ENCODE results near the gene RNF144A. TPM values are rescaled to one million over a fixed set of nuclear protein-coding genes. Genes with fewer than 3 reads are reported as not detected.

Gene RNF144A
- polyA plus RNA-seq, 1 experiment = 0.12 TPM

DNA sequence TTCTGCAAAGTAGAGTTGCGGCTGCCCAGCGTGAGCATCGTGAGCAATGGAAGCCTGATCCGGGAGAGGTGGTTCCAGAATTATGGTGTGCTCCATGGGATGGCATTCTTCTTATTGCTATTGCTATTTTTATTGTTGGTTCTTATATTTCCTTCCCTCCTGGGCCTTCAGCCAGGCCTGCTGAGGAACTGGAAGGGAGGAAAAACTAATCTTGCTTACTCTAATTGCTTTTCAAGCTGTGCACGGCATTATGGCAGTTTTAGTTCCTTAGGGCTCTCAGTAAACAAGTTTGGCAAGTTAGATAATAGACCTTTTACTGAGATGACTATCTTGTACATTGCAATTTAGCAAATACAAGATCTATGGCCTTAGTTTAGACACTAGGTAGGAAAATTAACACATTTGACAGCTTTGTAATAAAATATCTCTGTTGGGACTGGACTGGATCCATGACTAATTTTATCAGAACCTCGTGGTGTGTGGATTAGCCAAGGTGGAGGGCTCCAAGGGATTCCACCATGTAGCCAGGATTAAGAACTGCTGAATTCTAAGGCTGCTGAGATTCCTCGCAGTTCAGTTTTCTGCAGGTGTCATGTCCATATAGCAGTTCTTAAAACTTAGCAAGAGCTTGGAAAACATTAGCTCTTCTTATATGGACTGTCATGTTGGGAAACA, 33.6 kb upstream of the RNF144A start:
- no peak overlapping the region for H3K4me3 ChIP-seq (ENCODE audit: low read depth, low read length)
- TF ChIP-seq, protein P1, sequence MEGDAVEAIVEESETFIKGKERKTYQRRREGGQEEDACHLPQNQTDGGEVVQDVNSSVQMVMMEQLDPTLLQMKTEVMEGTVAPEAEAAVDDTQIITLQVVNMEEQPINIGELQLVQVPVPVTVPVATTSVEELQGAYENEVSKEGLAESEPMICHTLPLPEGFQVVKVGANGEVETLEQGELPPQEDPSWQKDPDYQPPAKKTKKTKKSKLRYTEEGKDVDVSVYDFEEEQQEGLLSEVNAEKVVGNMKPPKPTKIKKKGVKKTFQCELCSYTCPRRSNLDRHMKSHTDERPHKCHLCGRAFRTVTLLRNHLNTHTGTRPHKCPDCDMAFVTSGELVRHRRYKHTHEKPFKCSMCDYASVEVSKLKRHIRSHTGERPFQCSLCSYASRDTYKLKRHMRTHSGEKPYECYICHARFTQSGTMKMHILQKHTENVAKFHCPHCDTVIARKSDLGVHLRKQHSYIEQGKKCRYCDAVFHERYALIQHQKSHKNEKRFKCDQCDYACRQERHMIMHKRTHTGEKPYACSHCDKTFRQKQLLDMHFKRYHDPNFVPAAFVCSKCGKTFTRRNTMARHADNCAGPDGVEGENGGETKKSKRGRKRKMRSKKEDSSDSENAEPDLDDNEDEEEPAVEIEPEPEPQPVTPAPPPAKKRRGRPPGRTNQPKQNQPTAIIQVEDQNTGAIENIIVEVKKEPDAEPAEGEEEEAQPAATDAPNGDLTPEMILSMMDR (IDR thresholded peaks at IDR 0.05; ENCODE audit: insufficient read depth, low read depth, low read length) = no peak
- no peaks in the 10 kb centered on the region for H3K36me3 ChIP-seq (ENCODE audit: control insufficient read depth, insufficient read depth, low read length)
- ChIA-PET CTCF (no interaction called here), POLR2A (no interaction called here)
- no peaks in the 10 kb centered on the region for H3K27me3 ChIP-seq (ENCODE audit: control insufficient read depth, insufficient read depth, low read length)
- no peak for DNase-seq (ENCODE audit: low read depth)

DNA sequence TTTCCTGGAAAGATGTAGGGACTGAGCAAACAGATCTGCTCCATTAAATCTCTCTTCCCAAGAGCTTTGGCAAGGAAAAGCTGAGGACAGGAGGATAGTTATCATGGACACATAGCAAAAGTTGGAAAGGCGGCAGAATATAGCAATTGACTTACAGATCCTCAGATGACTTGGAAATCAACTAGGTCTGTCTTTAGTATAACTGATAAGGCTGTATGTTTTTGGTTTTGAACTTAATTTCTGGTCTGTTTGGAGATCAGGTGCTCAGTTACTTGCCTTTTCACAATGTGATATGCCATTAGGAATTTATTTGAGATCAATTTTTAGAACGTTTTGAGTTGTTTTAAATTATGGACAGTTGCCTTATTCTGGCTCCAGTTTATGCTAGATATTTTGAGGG, 31.7 kb upstream of the RNF144A start:
- H3K4me3 ChIP-seq (ENCODE audit: low read depth, low read length) = no peak overlapping the region
- ChIA-PET POLR2A (no interaction called here), CTCF (interaction anchor here (1.6 kb wide), 1 partner anchor 11 kb away, joined by 3 read pairs; no protein-coding TSS in a partner anchor)
- no peaks in the 10 kb centered on the region for H3K27me3 ChIP-seq (ENCODE audit: control insufficient read depth, insufficient read depth, low read length)
- H3K36me3 ChIP-seq (ENCODE audit: control insufficient read depth, insufficient read depth, low read length) = no peaks in the 10 kb centered on the region
- TF ChIP-seq, protein P1 (IDR thresholded peaks at IDR 0.05; ENCODE audit: insufficient read depth, low read depth, low read length) = no peak
- no peak for DNase-seq (ENCODE audit: low read depth)

DNA sequence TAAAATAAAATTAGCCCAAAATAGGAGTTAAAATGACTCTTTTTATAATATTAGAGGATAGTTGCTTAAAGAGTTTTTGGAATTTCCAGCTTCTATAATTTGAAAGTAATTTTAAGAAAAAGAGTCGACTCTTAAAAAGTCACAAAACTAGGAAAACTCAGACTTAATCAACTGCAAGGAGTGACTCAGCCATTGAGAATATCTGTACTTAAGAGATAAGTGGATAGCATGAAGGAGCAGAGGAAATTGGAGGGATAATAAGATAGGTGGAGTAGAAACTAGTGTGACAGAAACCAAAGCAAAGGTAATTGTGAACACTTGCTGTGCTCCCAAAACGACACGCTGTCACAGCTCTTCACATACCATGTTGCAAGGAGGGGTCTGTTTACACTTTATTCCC, 31.2 kb upstream of the RNF144A start:
- no peak for DNase-seq (ENCODE audit: low read depth)
- POLR2A ChIA-PET = no interaction called here
- no peak overlapping the region for H3K4me3 ChIP-seq (ENCODE audit: low read depth, low read length)
- H3K36me3 ChIP-seq (ENCODE audit: control insufficient read depth, insufficient read depth, low read length) = no peaks in the 10 kb centered on the region
- CTCF ChIA-PET = interaction anchor here (1.6 kb wide), 1 partner anchor 11 kb away, joined by 3 read pairs; no protein-coding TSS in a partner anchor
- TF ChIP-seq, protein P1 (IDR thresholded peaks at IDR 0.05; ENCODE audit: insufficient read depth, low read depth, low read length) = no peak
- no peaks in the 10 kb centered on the region for H3K27me3 ChIP-seq (ENCODE audit: control insufficient read depth, insufficient read depth, low read length)

DNA sequence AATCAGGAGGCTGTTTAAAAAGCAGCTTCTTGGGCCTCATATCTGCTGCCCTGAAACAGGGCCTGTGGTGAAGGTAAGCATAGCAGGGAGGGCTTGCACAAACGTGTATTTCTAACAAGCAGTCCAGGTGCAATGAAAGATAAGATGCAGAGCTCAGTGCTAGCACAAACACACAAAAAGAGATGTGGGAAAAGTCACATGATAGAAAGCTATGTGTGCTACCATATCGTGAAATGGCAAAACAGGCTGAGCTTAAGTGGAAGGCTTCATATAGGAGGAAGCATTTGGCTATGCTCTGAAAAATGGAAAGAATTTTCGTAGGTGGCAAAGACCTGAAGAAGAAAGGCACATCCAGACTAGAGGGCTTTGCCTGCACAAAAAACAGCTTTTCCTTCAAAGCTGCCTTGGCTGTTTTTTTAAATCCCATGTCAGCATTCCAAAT, 29.4 kb upstream of the RNF144A start:
- TF ChIP-seq, protein P1 (IDR thresholded peaks at IDR 0.05; ENCODE audit: insufficient read depth, low read depth, low read length) = no peak
- no peak overlapping the region for H3K4me3 ChIP-seq (ENCODE audit: low read depth, low read length)
- DNase-seq (ENCODE audit: low read depth) = no peak
- no peaks in the 10 kb centered on the region for H3K27me3 ChIP-seq (ENCODE audit: control insufficient read depth, insufficient read depth, low read length)
- ChIA-PET POLR2A (no interaction called here), CTCF (interaction anchor here (1.0 to 1.3 kb wide), 2 partner anchors 9 to 19 kb away, joined by 3 to 5 read pairs; no protein-coding TSS in a partner anchor)
- H3K36me3 ChIP-seq (ENCODE audit: control insufficient read depth, insufficient read depth, low read length) = no peaks in the 10 kb centered on the region

DNA sequence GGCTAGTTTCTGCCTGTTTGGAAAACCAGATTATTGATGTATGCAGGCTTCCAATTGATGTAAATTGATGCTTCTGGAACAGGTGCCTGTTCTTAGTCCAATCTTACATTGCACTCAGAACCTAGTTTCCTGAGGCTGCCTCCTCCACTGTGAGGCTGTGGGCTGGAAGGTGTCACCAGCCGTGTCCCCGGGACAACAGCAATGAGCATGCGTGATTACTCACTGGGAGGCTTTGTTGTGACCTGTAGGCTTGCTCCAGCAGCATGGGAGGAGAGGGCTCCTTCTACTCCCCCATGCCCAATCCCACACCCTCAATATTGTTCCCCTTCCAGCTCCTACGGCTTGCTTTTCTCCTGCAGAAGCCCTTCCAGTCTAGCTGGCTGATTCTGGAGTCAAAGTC, 28.5 kb upstream of the RNF144A start:
- H3K27me3 ChIP-seq (ENCODE audit: control insufficient read depth, insufficient read depth, low read length) = no peaks in the 10 kb centered on the region
- CTCF ChIA-PET = interaction anchor here (1.3 kb wide), 1 partner anchor 20 kb away, joined by 3 read pairs; no protein-coding TSS in a partner anchor
- POLR2A ChIA-PET = no interaction called here
- TF ChIP-seq, protein P1 (IDR thresholded peaks at IDR 0.05; ENCODE audit: insufficient read depth, low read depth, low read length) = no peak
- H3K36me3 ChIP-seq (ENCODE audit: control insufficient read depth, insufficient read depth, low read length) = no peaks in the 10 kb centered on the region
- no peak for DNase-seq (ENCODE audit: low read depth)
- H3K4me3 ChIP-seq (ENCODE audit: low read depth, low read length) = no peak overlapping the region

All from BJ (cell line).